ENCODE measurements around the gene GLIS1.

DNA sequence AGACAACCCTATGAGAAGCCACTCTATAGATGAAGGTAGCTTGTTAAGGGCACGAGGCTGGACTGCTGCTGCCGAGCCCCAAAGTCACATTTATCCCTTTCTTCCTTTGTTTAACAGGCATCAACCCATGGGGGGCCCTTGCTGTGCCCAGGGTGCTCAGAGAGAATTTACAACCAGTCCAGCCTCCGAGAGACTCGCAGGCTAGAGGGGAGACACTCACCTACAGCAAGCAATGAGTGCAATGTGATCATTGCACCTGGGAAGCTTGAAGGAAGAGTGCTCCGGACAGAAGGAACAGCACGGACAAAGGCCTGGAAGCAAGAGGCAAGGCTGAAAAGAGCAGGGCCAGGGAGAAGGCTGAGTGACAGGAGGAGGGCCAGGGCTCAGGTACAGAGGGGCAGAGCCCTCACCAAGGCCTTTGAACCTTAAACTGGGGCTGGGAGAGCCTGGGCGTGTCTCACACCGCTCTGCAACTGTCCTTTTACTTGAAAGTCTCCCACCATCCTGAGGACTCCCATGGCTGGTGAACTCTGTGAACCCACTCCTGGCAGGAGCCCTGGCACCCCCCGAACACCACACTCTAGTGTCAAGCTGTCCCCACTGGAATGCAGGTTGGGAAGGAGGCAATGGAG lies 252.5 kb downstream of the GLIS1 start:
- no peak for TF ChIP-seq POLR2A (IDR thresholded peaks at IDR 0.05)
- TF ChIP-seq, protein P1, sequence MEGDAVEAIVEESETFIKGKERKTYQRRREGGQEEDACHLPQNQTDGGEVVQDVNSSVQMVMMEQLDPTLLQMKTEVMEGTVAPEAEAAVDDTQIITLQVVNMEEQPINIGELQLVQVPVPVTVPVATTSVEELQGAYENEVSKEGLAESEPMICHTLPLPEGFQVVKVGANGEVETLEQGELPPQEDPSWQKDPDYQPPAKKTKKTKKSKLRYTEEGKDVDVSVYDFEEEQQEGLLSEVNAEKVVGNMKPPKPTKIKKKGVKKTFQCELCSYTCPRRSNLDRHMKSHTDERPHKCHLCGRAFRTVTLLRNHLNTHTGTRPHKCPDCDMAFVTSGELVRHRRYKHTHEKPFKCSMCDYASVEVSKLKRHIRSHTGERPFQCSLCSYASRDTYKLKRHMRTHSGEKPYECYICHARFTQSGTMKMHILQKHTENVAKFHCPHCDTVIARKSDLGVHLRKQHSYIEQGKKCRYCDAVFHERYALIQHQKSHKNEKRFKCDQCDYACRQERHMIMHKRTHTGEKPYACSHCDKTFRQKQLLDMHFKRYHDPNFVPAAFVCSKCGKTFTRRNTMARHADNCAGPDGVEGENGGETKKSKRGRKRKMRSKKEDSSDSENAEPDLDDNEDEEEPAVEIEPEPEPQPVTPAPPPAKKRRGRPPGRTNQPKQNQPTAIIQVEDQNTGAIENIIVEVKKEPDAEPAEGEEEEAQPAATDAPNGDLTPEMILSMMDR (IDR thresholded peaks at IDR 0.05): no peak
- TF ChIP-seq EP300 (IDR thresholded peaks at IDR 0.05): no peak

All from ovary (tissue), 3 donors.